GM19468 (cell line): ENCODE results near the gene SRP68.
"Not testable (repeated sequence)": the region's sequence is repeated elsewhere in the genome, so short reads cannot be mapped to it uniquely, and the experiment has no call there.

Experiments used
- ATAC-seq: cut with Tn5 transposase; IDR thresholded peaks from one replicate; pipeline ENCODE4 v1.9.1; 2021; ENCODE audit warnings: mild to moderate bottlenecking, moderate library complexity, moderate number of reproducible peaks; ENCODE audit not compliant: unreplicated experiment; ENCODE audit errors: extremely low read depth

SRP68 gene

DNA sequence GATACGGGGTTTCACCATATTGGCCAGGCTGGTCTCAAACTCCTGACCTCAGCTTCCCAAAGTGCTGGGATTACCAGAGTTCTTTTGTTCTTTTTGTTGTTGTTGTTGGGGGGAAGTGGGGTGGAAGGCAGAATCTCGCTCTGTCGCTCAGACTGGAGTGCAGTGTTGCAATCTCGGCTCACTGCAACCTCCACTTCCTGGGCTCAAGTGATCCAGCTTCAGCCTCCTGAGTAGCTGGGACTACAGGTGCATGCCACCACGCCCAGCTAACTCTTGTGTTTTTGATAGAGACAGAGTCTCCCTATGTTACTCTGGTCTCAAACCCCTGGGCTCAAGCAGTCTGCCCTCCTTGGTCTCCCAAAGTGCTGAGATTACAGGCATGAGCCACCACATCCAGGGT, 6.1 kb upstream of the SRP68 start:
- not testable (repeated sequence) for ATAC-seq

DNA sequence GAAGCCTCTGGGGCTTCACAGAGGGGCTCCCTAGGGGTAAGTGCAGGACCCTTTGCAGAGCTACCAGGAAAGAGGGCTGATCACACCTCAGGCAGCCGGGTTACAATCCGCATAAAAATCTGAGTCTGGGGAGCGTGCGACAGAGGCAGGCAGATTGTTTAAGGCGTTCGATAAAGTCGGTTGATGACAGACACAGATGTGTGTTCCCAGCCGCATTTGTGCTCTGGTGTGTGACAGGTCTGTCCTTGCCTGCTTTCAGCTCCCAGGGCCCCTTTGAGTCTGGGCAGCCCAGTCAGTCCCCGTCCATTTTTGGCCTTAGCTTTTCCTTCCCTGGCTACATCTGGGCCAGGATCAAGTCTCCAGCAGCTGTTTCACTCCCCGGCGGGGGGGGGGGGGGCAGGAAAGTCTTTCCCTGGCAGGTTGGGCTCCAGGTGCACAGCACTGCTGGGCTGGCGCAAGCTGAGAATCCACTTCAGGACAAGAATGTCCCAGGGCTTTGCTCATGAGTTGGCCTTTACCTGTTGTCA, 5.3 kb upstream of the SRP68 start:
- no peak for ATAC-seq

DNA sequence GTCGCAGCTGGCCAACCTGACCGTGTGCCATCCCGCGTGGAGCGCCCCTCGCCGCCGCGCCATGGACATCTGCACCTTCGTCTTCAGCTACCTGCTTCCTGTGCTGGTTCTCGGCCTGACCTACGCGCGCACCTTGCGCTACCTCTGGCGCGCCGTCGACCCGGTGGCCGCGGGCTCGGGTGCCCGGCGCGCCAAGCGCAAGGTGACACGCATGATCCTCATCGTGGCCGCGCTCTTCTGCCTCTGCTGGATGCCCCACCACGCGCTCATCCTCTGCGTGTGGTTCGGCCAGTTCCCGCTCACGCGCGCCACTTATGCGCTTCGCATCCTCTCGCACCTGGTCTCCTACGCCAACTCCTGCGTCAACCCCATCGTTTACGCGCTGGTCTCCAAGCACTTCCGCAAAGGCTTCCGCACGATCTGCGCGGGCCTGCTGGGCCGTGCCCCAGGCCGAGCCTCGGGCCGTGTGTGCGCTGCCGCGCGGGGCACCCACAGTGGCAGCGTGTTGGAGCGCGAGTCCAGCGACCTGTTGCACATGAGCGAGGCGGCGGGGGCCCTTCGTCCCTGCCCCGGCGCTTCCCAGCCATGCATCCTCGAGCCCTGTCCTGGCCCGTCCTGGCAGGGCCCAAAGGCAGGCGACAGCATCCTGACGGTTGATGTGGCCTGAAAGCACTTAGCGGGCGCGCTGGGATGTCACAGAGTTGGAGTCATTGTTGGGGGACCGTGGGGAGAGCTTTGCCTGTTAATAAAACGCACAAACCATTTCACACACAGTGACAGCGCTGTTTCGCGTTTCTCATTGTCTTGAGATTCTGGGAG, 4.7 kb upstream of the SRP68 start:
- no peak for ATAC-seq

DNA sequence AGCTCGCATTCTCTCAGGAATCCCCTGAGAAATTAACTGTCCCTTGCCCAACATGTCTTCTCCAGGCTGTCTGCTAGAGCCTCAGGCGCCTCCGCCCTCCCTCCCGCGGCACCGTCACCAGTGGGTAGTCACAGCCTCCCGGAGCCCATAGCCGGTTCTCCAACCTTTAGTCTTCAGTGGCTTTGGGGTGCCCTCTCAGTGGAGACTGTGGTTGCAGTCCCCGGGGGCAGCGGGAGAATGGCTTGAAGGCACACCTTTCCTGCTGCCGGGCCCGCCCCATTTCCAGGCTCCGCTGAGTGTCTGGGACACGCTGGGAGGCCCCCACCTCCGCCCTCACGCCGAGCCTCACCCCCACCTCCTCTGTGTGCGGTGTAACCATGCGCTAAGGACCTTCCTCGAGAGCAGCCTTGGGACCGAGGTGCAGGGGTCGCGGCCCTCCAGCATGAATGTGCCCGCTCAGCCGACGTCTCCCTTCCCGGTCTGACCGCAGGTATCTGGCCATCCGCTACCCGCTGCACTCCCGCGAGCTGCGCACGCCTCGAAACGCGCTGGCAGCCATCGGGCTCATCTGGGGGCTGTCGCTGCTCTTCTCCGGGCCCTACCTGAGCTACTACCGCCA, 3.9 kb upstream of the SRP68 start:
- ATAC-seq, result no peak

DNA sequence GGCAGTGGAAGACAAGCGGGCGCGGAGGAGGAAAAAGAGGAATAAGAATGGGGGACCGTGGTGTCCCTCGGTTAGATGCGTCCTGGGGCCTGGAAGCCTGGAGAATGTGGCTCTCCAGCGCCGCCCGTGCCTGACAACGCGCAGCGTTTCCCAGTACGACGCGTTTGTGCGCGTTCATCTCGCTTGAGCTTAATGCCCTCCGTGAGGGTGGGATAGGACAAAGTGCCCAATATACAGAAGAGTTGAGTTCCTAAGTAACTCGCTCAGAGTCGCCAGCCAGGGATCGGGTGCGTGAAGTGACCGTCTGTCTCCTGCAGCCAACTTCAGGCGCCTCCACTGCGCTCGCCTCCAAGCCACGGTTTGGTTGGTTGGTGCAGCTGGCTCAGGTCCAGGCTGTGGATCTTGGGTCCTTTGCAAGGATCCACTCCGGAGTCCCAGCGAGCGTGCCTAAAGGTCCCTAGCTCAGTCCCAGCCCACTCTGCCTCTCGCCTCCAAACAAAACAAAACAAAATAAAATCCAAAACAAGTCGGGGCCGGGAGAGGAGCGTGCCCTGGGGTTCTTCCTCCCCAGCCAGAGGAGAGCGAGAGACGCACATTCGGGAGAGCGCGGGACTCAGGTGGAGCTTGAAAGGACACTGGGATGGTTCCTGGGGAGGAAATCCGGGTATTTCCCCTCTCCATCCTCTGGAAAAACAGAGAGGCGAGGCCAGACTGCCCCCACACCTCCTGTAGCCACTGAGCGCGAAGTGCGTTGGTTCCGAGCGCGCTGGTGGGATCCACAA, 3.2 kb upstream of the SRP68 start:
- no peak for ATAC-seq

DNA sequence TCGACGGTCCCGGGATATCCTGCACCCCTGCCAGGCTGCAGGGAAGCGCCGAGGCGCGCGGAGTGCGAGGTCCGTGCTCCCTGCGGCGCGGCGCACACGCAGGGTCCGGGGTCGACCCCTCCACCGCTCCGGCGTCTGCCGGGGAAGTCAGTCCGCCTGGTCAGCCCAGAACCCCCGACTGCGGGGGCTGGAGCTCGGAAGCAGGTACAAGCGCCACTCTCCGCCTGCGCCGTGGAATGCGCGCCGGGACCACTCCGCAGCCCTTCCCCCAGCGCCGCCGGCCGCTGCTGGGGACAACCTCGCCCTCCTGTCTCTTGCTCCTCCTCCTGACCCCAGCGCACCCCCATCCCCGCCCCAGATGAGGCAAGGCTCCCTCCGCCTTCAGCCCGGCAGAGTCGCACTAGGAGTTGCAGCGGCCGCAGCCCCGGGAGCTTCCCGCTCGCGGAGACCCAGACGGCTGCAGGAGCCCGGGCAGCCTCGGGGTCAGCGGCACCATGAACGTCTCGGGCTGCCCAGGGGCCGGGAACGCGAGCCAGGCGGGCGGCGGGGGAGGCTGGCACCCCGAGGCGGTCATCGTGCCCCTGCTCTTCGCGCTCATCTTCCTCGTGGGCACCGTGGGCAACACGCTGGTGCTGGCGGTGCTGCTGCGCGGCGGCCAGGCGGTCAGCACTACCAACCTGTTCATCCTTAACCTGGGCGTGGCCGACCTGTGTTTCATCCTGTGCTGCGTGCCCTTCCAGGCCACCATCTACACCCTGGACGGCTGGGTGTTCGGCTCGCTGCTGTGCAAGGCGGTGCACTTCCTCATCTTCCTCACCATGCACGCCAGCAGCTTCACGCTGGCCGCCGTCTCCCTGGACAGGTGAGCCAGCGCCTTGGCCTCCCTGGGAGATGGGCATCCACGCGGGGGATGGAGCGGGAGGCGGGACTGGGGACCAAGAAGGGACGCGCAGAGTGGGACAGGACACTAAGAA, 2.4 kb upstream of the SRP68 start, which contains the start of gene GALR2:
GALR2 (plus strand) TSS at position 392 of the 974 bp plus-strand sequence; CDS start at position 495, 103 bp downstream.
- ATAC-seq, result no peak

DNA sequence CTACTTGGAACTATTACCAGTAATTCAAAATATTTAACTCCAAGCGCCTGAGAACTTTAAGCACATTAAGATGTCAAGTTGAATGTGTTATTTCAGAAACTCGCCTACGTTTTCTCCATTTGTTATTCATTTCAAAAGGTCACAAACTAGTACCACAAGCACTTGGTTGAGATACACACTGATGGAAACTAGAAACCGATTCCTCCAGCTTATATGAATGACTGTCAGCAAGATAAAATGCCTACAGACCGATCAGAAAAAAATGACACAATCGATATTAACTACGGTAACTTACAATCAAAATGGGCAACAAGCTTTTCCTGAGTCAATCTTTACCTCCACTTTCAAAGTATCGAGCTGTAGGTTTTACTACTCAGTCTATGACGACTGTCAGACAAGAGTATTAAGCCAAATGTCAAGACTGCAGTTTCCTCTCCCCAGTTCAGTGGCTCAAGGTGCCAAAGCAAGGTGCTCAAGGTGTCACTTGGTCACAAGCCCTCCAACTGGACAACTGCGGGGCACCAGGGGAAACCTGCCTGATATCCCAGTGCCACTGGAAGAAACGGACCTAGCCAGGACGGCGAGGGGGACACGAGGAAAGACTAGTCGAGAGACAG, 678 bp downstream of the SRP68 start:
- ATAC-seq, result no peak

DNA sequence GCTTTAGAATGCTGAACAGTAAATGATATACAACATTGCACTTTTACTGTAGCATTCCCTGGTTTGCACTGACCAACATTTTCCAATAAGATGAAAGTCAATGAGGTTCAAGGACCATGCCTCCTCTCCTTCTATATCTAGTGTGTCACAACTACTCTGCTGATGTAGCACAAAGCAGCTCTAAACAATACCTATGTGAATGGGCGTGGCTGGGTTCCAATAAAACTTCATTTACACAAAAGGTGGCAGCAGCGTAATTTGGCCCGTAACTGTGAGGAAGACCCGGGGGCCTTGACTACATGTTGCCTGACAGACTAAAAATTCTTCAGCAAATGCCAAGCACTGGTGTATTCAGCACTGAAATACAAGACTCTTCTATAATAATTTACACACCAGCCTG, 6.5 kb downstream of the SRP68 start:
- ATAC-seq, result no peak

DNA sequence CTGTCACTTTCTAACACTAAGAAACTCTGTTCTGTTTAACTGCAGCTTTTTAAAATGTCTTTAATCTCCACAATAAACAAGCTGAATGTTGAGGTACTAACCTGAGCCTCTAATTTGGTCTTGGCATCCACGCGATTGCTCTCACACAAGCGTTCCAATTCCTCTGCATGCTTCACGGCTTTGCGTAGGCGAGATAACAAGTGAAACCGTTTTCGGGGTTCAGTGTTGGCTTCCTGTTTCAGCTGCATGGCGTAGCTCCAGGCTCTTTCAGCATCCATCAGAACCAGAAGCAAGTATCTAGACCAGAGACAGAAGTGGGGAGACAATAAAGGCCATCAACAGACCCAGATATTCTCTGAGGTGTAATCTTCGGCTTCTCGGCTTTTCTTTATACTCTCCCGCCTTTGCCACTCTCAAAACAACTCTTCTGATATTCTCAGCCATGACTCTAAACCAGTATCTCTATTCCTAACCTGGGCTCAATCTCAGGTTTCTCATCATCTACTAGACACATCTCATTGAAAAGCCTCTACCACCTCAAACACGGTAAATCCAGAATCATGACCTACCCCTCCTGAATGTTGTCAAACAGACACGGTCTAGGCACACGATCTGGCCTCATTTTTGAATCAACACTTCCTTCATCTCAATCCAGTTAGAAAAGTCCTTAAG, 8.3 kb downstream of the SRP68 start:
- no peak for ATAC-seq

DNA sequence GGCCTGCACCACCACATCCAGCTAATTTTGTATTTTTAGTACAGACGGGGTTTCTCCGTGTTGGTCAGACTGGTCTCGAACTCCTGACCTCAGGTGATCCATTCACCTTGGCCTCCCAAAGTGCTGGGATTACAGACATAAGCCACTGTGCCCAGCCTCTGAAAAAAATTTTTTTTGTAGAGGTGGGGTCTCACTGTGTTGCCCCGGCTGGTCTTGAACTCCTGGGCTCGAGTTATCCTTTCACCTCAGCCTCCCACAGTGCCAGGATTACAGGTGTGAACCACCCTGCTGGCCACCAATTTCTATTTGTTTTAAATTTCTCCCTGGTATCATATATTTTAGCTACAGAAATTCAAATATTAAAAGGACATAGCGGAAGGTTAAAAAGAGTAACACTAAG, 14.1 kb downstream of the SRP68 start:
- ATAC-seq, result not testable (repeated sequence)

DNA sequence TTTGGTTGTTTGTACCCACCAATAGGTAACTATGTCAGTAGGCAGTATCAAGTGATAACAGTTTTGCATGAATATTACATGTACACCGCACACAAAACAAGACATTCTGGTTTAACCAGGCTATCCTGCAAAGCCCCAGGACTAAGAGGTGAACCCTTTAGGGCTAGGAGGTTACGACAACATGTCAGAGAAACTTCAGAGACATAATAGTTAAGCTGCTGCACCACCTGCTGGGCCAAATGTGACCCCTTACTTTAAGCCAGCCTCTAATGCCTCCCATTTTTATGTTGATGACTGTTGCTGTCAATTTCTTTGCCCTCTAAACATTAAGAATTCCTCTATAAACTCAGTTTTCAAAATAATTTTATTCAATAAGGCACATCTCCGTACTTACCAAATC, 15.4 kb downstream of the SRP68 start:
- no peak for ATAC-seq

DNA sequence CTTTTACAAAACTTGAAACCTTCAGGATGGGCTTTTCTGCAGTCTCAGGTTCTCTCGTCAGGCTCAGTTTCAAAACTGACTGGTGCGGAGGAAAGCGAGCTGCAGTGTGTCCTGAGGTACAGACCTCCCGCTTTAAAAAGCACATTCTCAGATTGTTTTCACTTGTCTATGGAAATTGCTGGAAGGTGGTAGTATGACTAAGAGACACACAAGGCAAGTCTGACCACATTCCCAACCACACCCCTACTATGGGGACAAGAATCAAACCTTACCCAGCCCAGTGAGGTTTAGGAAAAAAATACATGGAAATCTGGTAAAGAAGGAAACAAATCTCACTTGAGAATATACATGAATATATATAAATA, 18.2 kb downstream of the SRP68 start:
- ATAC-seq, result no peak

DNA sequence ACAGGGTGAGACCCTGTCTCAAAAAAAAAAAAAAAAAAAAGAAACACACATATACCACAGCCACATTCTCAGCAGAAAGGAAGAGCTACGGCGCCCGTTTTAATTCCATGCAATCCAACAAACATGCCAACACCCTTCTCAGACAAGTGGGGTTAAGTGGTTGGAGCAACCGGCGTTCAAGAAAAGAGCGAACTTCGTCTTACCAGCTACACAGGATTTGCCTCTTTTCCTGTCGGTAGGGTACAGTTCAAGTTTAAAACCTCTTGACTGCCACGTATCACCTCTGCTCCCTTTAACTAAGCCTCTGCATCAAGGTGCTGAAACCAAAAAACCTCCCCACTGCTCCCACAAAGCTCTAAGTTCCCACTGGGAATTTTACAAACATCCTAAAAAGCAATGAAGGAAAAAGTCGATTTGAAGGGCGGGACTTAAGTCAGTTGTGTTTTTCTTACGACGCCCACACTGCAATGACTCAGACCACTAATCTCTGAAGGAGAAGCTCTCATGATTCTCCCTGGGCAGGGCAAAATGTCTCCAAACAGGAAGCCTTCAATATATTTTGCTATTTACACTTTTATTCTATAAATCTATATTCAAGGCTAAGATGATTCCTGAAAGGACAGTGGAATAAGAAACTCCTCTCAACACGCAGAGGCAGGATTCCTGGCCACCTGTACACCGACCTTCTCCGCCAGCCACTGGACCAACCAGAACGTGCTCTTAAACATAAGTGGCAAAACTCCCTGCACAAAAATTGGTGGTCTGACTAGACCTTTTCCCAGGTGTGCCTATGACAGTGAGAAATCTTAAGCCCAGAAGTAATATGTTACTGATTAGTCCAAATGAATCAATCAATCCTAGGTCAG, 18.8 kb downstream of the SRP68 start:
- no peak for ATAC-seq

DNA sequence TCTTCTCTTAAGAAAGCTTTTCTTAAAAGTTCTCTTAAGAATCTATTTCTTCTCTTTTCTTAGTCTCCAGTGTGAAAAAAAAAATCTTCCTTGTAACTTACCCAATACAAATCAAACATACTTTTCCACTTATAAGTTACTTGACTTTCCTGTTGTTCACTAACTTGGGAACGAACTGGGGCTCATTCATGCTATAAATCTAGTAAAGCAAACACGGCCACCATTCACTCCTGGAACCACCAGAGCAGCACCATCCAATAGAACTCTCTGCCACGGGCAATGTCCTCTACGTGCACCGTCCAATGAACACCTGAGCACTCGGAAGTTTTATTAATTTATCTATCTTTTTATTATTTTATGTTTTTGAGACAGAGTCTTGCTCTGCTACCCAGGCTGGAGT, 20.8 kb downstream of the SRP68 start:
- ATAC-seq, result no peak

DNA sequence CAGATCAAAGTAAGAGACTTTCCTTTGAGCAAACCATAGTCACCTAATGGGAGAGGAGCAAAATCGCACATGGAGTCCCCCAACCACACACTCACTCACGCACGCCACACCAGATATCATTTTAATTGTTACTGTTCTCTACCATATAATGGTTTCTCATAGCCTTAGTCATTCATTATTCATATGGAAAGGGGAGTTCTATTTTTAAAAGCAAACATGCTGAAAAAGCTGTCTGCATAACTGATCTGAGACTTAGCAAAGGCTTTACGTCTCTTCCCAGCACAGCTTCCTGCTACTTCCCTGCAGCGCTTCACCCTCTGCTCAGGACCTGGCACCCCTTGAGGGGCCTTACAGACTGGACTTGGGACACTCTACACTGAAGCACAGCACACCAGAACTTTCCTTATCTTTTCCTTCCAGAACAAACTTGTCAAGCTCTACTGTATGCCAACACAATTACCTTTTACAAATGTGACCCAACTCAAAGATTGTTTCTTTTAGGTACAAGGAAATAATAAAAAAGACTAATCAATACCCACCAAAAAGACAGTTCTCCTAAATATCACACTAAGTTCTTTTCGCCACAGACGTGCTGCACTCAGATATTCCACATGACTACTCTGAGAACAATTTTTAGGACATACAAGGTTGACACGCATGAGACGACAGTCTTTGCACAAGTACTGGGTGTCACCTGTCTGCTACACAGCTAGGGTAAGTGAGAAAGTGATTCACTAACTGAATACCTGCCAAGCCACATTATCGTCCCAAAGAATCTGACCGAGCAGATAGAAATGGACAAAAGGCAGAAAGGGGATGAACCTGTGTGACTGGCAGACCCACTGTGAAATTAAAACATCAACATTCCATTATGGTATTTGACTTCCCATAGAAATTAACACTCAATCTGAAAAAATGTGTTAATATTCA, 21.5 kb downstream of the SRP68 start:
- no peak for ATAC-seq

DNA sequence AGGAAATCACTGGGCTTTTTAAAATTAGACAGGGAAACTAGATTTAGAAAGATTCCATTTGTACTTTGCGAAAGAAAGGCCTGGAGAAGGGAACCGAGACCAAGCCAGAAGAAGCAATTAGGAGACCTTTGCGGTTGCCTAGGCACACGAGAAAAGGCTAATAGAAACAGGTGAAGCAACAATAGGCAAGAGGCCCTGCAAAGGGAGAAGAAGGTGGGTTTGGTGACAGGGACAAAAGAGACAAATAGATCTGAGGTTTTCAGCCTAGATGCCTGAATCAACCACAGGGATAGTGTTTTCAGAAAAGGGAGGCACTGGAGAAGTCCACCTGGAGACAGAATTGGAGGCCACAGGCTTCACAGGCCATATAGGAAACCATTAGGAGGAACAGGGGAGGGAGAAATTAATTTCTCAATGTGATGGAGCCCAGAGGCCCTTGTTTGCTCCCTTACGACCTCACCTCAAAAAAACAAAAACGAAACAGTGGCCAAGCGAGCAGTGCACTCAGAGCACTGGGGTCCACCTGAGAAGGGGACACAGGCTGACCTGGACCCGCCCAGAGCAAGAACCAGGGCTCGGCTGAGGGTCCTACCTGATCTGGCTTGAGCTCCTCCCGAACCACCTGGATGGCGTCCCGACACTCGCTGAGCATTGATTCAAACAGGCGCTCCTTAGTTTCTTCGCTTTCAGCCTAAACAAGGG, 22.3 kb downstream of the SRP68 start:
- ATAC-seq, result no peak
